Loucy (cell line): Measurements from ENCODE around the gene SLAIN2.

Source experiments
- H2AFZ ChIP-seq: fragments of 200-600 bp; sonication (generic); 2 replicates; pipeline ENCODE4 v1.6.0; 2016; ENCODE audit warnings: antibody characterized with exemption, mild to moderate bottlenecking, low read length, moderate library complexity
- H3F3A ChIP-seq: fragments of 200-600 bp; 2 replicates; pipeline ENCODE4 v1.6.0; 2016; ENCODE audit warnings: antibody characterized with exemption, low read depth, mild to moderate bottlenecking
- H3K27me3 ChIP-seq: fragments of 200-600 bp; sonication (generic); 2 replicates; pipeline ENCODE4 v1.6.1; 2014; ENCODE audit warnings: low read length, mild to moderate bottlenecking; ENCODE audit not compliant: insufficient read depth, poor library complexity, severe bottlenecking
- H3K36me3 ChIP-seq: fragments of 200-600 bp; sonication (generic); 2 replicates; pipeline ENCODE4 v1.6.1; 2016; ENCODE audit warnings: low read length; ENCODE audit not compliant: insufficient read depth
- H3K4me1 ChIP-seq: fragments of 200-600 bp; sonication (generic); 2 replicates; pipeline ENCODE4 v1.5.1; 2014; ENCODE audit warnings: low read length, mild to moderate bottlenecking; ENCODE audit not compliant: insufficient read depth, poor library complexity, severe bottlenecking
- H3K4me2 ChIP-seq: fragments of 200-600 bp; sonication (generic); 2 replicates; pipeline ENCODE4 v1.6.0; 2014; ENCODE audit warnings: antibody characterized with exemption, low read length, low read depth, mild to moderate bottlenecking; ENCODE audit not compliant: poor library complexity, severe bottlenecking
- H3K4me3 ChIP-seq: fragments of 200-600 bp; sonication (generic); 2 replicates; pipeline ENCODE4 v1.5.1; 2014; ENCODE audit warnings: low read length, mild to moderate bottlenecking, mixed read lengths; ENCODE audit not compliant: poor library complexity, severe bottlenecking
- H3K79me2 ChIP-seq: fragments of 200-600 bp; sonication (generic); 2 replicates; pipeline ENCODE4 v1.6.1; 2014; ENCODE audit warnings: low read length; ENCODE audit not compliant: insufficient read depth
- H3K9ac ChIP-seq: fragments of 200-600 bp; sonication (generic); 2 replicates; pipeline ENCODE4 v1.6.0; 2014; ENCODE audit warnings: mild to moderate bottlenecking, low read depth, low read length, moderate library complexity; ENCODE audit not compliant: poor library complexity, severe bottlenecking
- H3K9me2 ChIP-seq: fragments of 200-600 bp; sonication (generic); replicated peaks from 2 replicates; pipeline ENCODE4 v1.6.1; 2016; ENCODE audit warnings: low read depth, low read length, mixed read lengths
- H3K9me3 ChIP-seq: fragments of 200-600 bp; sonication (generic); 2 replicates; pipeline ENCODE4 v1.6.1; 2014; ENCODE audit warnings: mild to moderate bottlenecking, antibody characterized with exemption, low read length, low read depth; ENCODE audit not compliant: insufficient read depth
- H4K20me1 ChIP-seq: fragments of 200-600 bp; sonication (generic); 2 replicates; pipeline ENCODE4 v1.6.0; 2014; ENCODE audit warnings: antibody characterized with exemption, low read length, mild to moderate bottlenecking; ENCODE audit not compliant: insufficient read depth, poor library complexity, severe bottlenecking
- CTCF ChIP-seq: fragments of 200-600 bp; sonication (generic); conservative IDR thresholded peaks from 2 replicates; pipeline ENCODE4 v1.5.1; 2014; ENCODE audit warnings: mild to moderate bottlenecking, antibody characterized with exemption, low read length
- EZH2phosphoT487 ChIP-seq: fragments of 200-600 bp; IDR thresholded peaks from 2 replicates; pipeline ENCODE4 v1.6.1; 2018; ENCODE audit warnings: antibody characterized with exemption, mild to moderate bottlenecking, moderate library complexity, borderline replicate concordance

SLAIN2 gene

GRCh38 chr4:48379587-48380180, 38.4 kb downstream of the SLAIN2 start:
- Histone ChIP-seq H4K20me1 (no peaks in the 10 kb centered on the region), H3F3A (no peaks in the 10 kb centered on the region), H3K36me3 (peaks cover 56% of the 10 kb centered on the region), H2AFZ (no peak overlapping the region), H3K4me1 (peaks cover 18% of the 10 kb centered on the region), H3K9ac (no peak overlapping the region), H3K79me2 (peaks cover 15% of the 10 kb centered on the region; the same call in 1 of the 2 replicates), H3K9me3 (no peaks in the 10 kb centered on the region), H3K27me3 (no peaks in the 10 kb centered on the region), H3K9me2 (no peaks in the 10 kb centered on the region), H3K4me3 (no peak overlapping the region), H3K4me2 (no peak overlapping the region)
- TF ChIP-seq CTCF, result no peak
- TF ChIP-seq EZH2phosphoT487, result no peak

- H3K27me3 ChIP-seq, result no peaks in the 10 kb centered on the region
- peaks cover 66% of the 10 kb centered on the region for H3K36me3 ChIP-seq
- TF ChIP-seq CTCF, result no peak
- no peak for TF ChIP-seq EZH2phosphoT487
- peaks cover 13% of the 10 kb centered on the region for H3K4me1 ChIP-seq
- H4K20me1 ChIP-seq, result no peaks in the 10 kb centered on the region
- H3K9ac ChIP-seq, result no peak overlapping the region
- no peak overlapping the region for H3K4me3 ChIP-seq
- no peaks in the 10 kb centered on the region for H3K9me3 ChIP-seq
- no peak overlapping the region for H2AFZ ChIP-seq
- peaks cover 13% of the 10 kb centered on the region; the same call in 1 of the 2 replicates for H3K79me2 ChIP-seq
- no peaks in the 10 kb centered on the region for H3F3A ChIP-seq
- H3K4me2 ChIP-seq, result no peak overlapping the region
- no peaks in the 10 kb centered on the region for H3K9me2 ChIP-seq
Observed at GRCh38 chr4:48380583-48381167, 39.3 kb downstream of the SLAIN2 start.

- H3K4me1 ChIP-seq, result no peaks in the 10 kb centered on the region
- H4K20me1 ChIP-seq, result no peaks in the 10 kb centered on the region
- H3F3A ChIP-seq, result no peaks in the 10 kb centered on the region
- peaks cover 80% of the 10 kb centered on the region for H3K36me3 ChIP-seq
- H3K27me3 ChIP-seq, result no peaks in the 10 kb centered on the region
- no peak overlapping the region for H3K4me2 ChIP-seq
- no peak for TF ChIP-seq CTCF
- no peak for TF ChIP-seq EZH2phosphoT487
- no peak overlapping the region for H3K4me3 ChIP-seq
- H3K9me2 ChIP-seq, result no peaks in the 10 kb centered on the region
- H3K9ac ChIP-seq, result no peak overlapping the region
- H3K79me2 ChIP-seq, result no peaks in the 10 kb centered on the region
- H2AFZ ChIP-seq, result no peak overlapping the region
- no peaks in the 10 kb centered on the region for H3K9me3 ChIP-seq
Observed at GRCh38 chr4:48388525-48389154, 47.3 kb downstream of the SLAIN2 start.
